HEK293 (cell line): Measurements from ENCODE around the gene NR1H2.

Experiments
- CTCF ChIA-PET: fragments of 350-600 bp; formaldehyde crosslinking; extraction: SDS; loops from one replicate; lab custom pipeline; 2021; ENCODE audit warnings: antibody characterized with exemption; lab: Yijun Ruan, JAX
- POLR2A ChIA-PET: fragments of 300-600 bp; formaldehyde crosslinking; extraction: SDS; loops from one replicate; lab custom pipeline; 2020; ENCODE audit warnings: antibody characterized with exemption, inconsistent platforms; lab: Yijun Ruan, JAX
- H3K27ac ChIP-seq: fragments of 200-500 bp; sonication (Bioruptor generic); 2 replicates; pipeline ENCODE4 v1.5.1; 2014; ENCODE audit warnings: low read depth, low read length, control low read depth, inconsistent platforms; ENCODE audit errors: extremely low read depth
- H3K36me3 ChIP-seq, 2 experiments: fragments of 200-500 bp in 1 of 2; sonication (Bioruptor generic) in 1 of 2; 1 replicate in 1 of 2; 2 replicates in 1 of 2; pipeline ENCODE4 v1.5.1; 2014 to 2017; ENCODE audit warnings: inconsistent platforms in 2 of 2, low read length in 2 of 2; ENCODE audit not compliant: control insufficient read depth in 2 of 2, insufficient read depth in 1 of 2
- H3K4me1 ChIP-seq: fragments of 200-500 bp; sonication (Bioruptor generic); 2 replicates; pipeline ENCODE4 v1.5.1; 2014; ENCODE audit warnings: mild to moderate bottlenecking, low read length, inconsistent platforms; ENCODE audit not compliant: control insufficient read depth, insufficient read depth
- H3K4me3 ChIP-seq: 2 replicates; pipeline ENCODE4 v1.5.1; 2011; ENCODE audit warnings: low read depth, mild to moderate bottlenecking, control low read depth, low read length, moderate library complexity
- H3K9me3 ChIP-seq: fragments of 200-500 bp; sonication (Bioruptor generic); 2 replicates; pipeline ENCODE4 v1.5.1; 2014; ENCODE audit warnings: low read depth, low read length, inconsistent platforms; ENCODE audit not compliant: control insufficient read depth, insufficient read depth
- GLI4 ChIP-seq: fragments of 450-650 bp; formaldehyde crosslinking; IDR thresholded peaks from 2 replicates; pipeline ENCODE4 v1.5.1; 2016; ENCODE audit warnings: missing biosample characterization, missing genetic modification characterization
- GLIS1 ChIP-seq: fragments of 450-650 bp; formaldehyde crosslinking; IDR thresholded peaks from 2 replicates; pipeline ENCODE4 v1.5.1; 2016; ENCODE audit warnings: missing biosample characterization, missing genetic modification characterization
- HOXD13 ChIP-seq: sonication (generic); formaldehyde crosslinking; IDR thresholded peaks from 2 replicates; pipeline ENCODE4 v1.8.0; 2022; ENCODE audit warnings: missing genetic modification reagents, borderline replicate concordance
- MYNN ChIP-seq: fragments of 450-650 bp; formaldehyde crosslinking; IDR thresholded peaks from 2 replicates; pipeline ENCODE4 v1.5.1; 2016; ENCODE audit warnings: missing biosample characterization, missing genetic modification characterization, borderline replicate concordance
- MZF1 ChIP-seq: fragments of 450-650 bp; formaldehyde crosslinking; IDR thresholded peaks from 2 replicates; pipeline ENCODE4 v1.5.1; 2017; ENCODE audit warnings: missing biosample characterization, missing genetic modification characterization, borderline replicate concordance
- SP2 ChIP-seq: fragments of 450-650 bp; formaldehyde crosslinking; IDR thresholded peaks from 2 replicates; pipeline ENCODE4 v1.5.1; 2016; ENCODE audit warnings: missing biosample characterization, missing genetic modification characterization
- SP7 ChIP-seq: fragments of 450-650 bp; formaldehyde crosslinking; IDR thresholded peaks from 2 replicates; pipeline ENCODE4 v1.5.1; 2016; ENCODE audit warnings: missing biosample characterization, missing genetic modification characterization
- YY2 ChIP-seq: fragments of 450-650 bp; formaldehyde crosslinking; IDR thresholded peaks from 2 replicates; pipeline ENCODE4 v1.5.1; 2016; ENCODE audit warnings: missing biosample characterization, missing genetic modification characterization
- ZIC2 ChIP-seq: fragments of 450-650 bp; formaldehyde crosslinking; IDR thresholded peaks from 2 replicates; pipeline ENCODE4 v1.5.1; 2016; ENCODE audit warnings: missing biosample characterization, missing genetic modification characterization
- ZNF174 ChIP-seq: fragments of 450-650 bp; formaldehyde crosslinking; IDR thresholded peaks from 2 replicates; pipeline ENCODE4 v1.5.0; 2017; ENCODE audit warnings: missing biosample characterization, mild to moderate bottlenecking, missing genetic modification characterization
- ZNF184 ChIP-seq: fragments of 450-650 bp; IDR thresholded peaks from 2 replicates; pipeline ENCODE4 v1.5.1; 2018; ENCODE audit warnings: missing biosample characterization, mild to moderate bottlenecking, missing genetic modification characterization
- ZNF19 ChIP-seq: fragments of 450-650 bp; formaldehyde crosslinking; IDR thresholded peaks from 2 replicates; pipeline ENCODE4; 2016; ENCODE audit warnings: missing biosample characterization, missing genetic modification characterization, low read depth
- ZNF2 ChIP-seq: fragments of 450-650 bp; formaldehyde crosslinking; IDR thresholded peaks from 2 replicates; pipeline ENCODE4 v1.5.1; 2016; ENCODE audit warnings: missing biosample characterization, missing genetic modification characterization
- ZNF335 ChIP-seq: fragments of 450-650 bp; formaldehyde crosslinking; conservative IDR thresholded peaks from 2 replicates; pipeline ENCODE4 v1.5.1; 2016; ENCODE audit warnings: missing biosample characterization, missing genetic modification characterization
- ZNF354C ChIP-seq: fragments of 450-650 bp; formaldehyde crosslinking; IDR thresholded peaks from 2 replicates; pipeline ENCODE4 v1.5.1; 2016; ENCODE audit warnings: missing biosample characterization, missing genetic modification characterization, low read depth, borderline replicate concordance
- ZNF366 ChIP-seq: fragments of 450-650 bp; formaldehyde crosslinking; conservative IDR thresholded peaks from 2 replicates; pipeline ENCODE4 v1.5.1; 2016; ENCODE audit warnings: missing biosample characterization, missing genetic modification characterization
- ZNF394 ChIP-seq: fragments of 450-650 bp; formaldehyde crosslinking; IDR thresholded peaks from 2 replicates; pipeline ENCODE4 v1.5.1; 2016; ENCODE audit warnings: missing biosample characterization, missing genetic modification characterization, mild to moderate bottlenecking, moderate library complexity, borderline replicate concordance
- ZNF514 ChIP-seq: fragments of 450-650 bp; formaldehyde crosslinking; IDR thresholded peaks from 2 replicates; pipeline ENCODE4 v1.5.1; 2016; ENCODE audit warnings: missing biosample characterization, missing genetic modification characterization
- ZNF548 ChIP-seq: fragments of 450-650 bp; formaldehyde crosslinking; IDR thresholded peaks from 2 replicates; pipeline ENCODE4 v1.5.1; 2016; ENCODE audit warnings: missing biosample characterization, missing genetic modification characterization
- ZNF558 ChIP-seq: fragments of 450-650 bp; formaldehyde crosslinking; IDR thresholded peaks from 2 replicates; pipeline ENCODE4 v1.5.1; 2016; ENCODE audit warnings: missing biosample characterization, missing genetic modification characterization
- ZNF654 ChIP-seq: fragments of 450-650 bp; formaldehyde crosslinking; IDR thresholded peaks from 2 replicates; pipeline ENCODE4 v1.5.1; 2016; ENCODE audit warnings: low read depth, missing biosample characterization, missing genetic modification characterization
- ZNF664 ChIP-seq: fragments of 450-650 bp; formaldehyde crosslinking; IDR thresholded peaks from 2 replicates; pipeline ENCODE4 v1.5.1; 2016; ENCODE audit warnings: missing biosample characterization, missing genetic modification characterization
- ZNF701 ChIP-seq: fragments of 450-650 bp; formaldehyde crosslinking; IDR thresholded peaks from 2 replicates; pipeline ENCODE4 v1.5.1; 2016; ENCODE audit warnings: missing biosample characterization, missing genetic modification characterization
- TF ChIP-seq, protein P1 (sequence below): fragments of 450-650 bp; formaldehyde crosslinking; conservative IDR thresholded peaks from 2 replicates; pipeline ENCODE4 v1.5.1; 2016; ENCODE audit warnings: low read depth, missing biosample characterization, missing genetic modification characterization
- TF ChIP-seq, protein P2 (sequence below): fragments of 450-650 bp; formaldehyde crosslinking; IDR thresholded peaks from 2 replicates; pipeline ENCODE4 v1.5.1; 2016; ENCODE audit warnings: missing biosample characterization, missing genetic modification characterization
- TF ChIP-seq, protein P3 (sequence below): fragments of 450-650 bp; formaldehyde crosslinking; IDR thresholded peaks from 2 replicates; pipeline ENCODE4 v1.5.1; 2016; ENCODE audit warnings: missing biosample characterization, missing genetic modification characterization, borderline replicate concordance

NR1H2 gene

DNA sequence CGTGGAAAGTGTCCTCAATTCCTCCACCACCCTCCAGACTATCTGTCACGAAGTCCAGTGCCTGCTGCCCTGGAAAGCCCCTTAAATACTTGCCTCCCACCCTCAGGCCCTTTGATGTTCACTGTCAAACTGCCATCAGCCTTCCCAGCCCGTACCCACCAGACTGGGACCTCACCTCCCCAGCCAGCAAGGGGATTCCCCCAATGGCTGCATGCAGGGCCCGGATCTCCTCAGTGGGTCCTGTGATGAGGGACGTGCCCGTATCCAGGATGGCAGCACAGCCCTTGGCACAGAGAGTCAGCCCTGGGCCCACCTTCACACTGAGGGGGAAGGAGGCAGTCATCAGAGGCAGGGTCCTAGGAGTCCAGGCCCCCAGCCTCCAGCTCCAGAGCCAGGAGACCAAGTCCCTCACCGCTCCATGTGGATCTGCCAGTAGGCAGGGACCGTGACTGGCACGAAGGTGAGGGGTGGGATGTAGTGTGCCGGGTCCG, 16.9 kb upstream of the NR1H2 start:
- ChIA-PET CTCF (interaction anchor here (0.5 to 1.8 kb wide), 4 partner anchors 9 to 178 kb away, joined by 3 to 5 read pairs (median 4); no protein-coding TSS in a partner anchor), POLR2A (no interaction called here)
- Histone ChIP-seq H3K9me3 (no peaks in the 10 kb centered on the region), H3K27ac (no peak overlapping the region), H3K4me1 (no peaks in the 10 kb centered on the region), H3K36me3 (peaks cover 0 to 5% of the 10 kb centered on the region in 2 experiments; a peak in 1 of 3 replicates), H3K4me3 (no peak overlapping the region)
- TF ChIP-seq ZNF394 (tag by site-specific recombination): no peak
- no peak for TF ChIP-seq MYNN (tag by site-specific recombination)
- no peak for TF ChIP-seq ZNF558
- TF ChIP-seq MZF1 (tag by site-specific recombination): no peak
- no peak for TF ChIP-seq ZNF19 (tag by site-specific recombination)
- no peak for TF ChIP-seq YY2 (tag by site-specific recombination)
- no peak for TF ChIP-seq ZNF174 (tag by site-specific recombination)
- no peak for TF ChIP-seq SP7
- TF ChIP-seq ZNF664 (tag by site-specific recombination): no peak
- TF ChIP-seq ZNF335: no peak
- TF ChIP-seq GLI4 (tag by site-specific recombination): no peak
- no peak for TF ChIP-seq ZNF184 (tag by site-specific recombination)
- no peak for TF ChIP-seq ZNF548 (tag by site-specific recombination)

DNA sequence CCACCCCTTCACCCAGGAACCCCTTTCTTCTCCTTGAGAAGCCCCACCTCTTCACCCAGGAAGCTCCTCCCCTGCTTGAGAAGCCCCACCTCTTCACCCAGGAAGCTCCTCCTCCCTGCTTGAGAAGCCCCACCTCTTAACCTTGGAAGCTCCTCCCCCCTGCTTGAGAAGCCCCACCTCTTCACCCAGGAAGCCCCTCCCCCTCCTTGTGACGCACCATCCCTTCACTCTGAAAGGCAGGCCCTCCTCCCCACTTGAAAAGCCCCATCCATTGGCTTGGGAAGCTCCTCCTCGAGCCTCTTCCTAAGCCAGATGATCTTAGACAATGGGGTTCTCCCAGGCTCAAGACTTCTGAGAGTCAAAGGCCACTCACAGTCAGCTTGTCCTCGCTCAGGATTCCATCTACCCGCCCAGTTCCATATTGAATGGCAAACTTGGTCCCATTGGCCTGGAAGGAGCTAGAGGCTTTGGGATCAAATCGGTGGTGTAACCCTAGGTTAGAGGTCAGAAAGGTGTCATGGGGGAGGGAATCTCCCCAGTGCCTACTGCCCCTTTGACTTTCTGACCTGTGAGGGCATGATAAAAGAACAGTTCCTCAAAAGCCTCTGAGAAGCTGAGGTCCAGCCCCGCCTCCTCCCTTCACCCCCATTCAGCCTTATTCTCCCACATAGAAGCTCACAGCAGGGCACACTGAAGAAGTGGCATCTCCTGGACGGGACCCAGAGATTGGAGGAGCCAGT, 14.8 kb upstream of the NR1H2 start:
- TF ChIP-seq ZNF366 (tag by site-specific recombination) (no peak), ZNF514 (tag by site-specific recombination) (no peak), ZNF354C (no peak), SP2 (peak; percentile 46; the same call in 1 of the 2 replicates), HOXD13 (no peak)
- TF ChIP-seq, protein P1, sequence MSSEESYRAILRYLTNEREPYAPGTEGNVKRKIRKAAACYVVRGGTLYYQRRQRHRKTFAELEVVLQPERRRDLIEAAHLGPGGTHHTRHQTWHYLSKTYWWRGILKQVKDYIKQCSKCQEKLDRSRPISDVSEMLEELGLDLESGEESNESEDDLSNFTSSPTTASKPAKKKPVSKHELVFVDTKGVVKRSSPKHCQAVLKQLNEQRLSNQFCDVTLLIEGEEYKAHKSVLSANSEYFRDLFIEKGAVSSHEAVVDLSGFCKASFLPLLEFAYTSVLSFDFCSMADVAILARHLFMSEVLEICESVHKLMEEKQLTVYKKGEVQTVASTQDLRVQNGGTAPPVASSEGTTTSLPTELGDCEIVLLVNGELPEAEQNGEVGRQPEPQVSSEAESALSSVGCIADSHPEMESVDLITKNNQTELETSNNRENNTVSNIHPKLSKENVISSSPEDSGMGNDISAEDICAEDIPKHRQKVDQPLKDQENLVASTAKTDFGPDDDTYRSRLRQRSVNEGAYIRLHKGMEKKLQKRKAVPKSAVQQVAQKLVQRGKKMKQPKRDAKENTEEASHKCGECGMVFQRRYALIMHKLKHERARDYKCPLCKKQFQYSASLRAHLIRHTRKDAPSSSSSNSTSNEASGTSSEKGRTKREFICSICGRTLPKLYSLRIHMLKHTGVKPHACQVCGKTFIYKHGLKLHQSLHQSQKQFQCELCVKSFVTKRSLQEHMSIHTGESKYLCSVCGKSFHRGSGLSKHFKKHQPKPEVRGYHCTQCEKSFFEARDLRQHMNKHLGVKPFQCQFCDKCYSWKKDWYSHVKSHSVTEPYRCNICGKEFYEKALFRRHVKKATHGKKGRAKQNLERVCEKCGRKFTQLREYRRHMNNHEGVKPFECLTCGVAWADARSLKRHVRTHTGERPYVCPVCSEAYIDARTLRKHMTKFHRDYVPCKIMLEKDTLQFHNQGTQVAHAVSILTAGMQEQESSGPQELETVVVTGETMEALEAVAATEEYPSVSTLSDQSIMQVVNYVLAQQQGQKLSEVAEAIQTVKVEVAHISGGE: no peak
- ChIA-PET CTCF (interaction anchor here (0.6 to 1.6 kb wide), 9 partner anchors 22 to 472 kb away, joined by 3 to 5 read pairs (median 3); partner anchors contain the start of gene KLK15), POLR2A (interaction anchor here (0.8 kb wide), 1 partner anchor 70 kb away, joined by 3 read pairs; no protein-coding TSS in a partner anchor)
- Histone ChIP-seq H3K9me3 (no peaks in the 10 kb centered on the region), H3K4me3 (no peak overlapping the region), H3K27ac (no peak overlapping the region), H3K4me1 (no peaks in the 10 kb centered on the region), H3K36me3 (peaks cover 0 to 5% of the 10 kb centered on the region in 2 experiments; a peak in 1 of 3 replicates)

DNA sequence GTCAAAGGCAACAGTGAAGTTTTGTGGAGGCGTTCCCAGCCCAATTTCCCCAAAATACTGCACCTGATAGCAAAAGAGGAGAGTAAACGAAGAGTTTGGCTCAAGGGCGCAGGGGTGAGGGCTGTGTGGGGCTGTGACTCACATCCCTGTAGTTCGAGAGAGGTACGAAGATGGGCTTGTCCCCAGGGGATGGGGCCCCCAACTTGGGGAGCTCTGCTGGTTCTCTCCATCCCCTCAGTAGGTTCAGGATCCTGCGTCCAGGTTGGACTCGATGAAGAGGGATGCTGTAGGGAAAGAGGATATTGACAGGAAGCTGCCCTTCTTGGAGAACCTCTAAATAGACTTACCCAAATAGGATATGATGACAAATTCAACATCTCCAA, 14.2 kb upstream of the NR1H2 start:
- Histone ChIP-seq H3K4me1 (no peaks in the 10 kb centered on the region), H3K4me3 (no peak overlapping the region), H3K9me3 (no peaks in the 10 kb centered on the region), H3K27ac (no peak overlapping the region), H3K36me3 (peaks cover 0 to 5% of the 10 kb centered on the region in 2 experiments; a peak in 1 of 3 replicates)
- ChIA-PET POLR2A (no interaction called here), CTCF (interaction anchor here (0.5 to 1.8 kb wide), 8 partner anchors 11 to 1567 kb away, joined by 3 to 5 read pairs (median 3); no protein-coding TSS in a partner anchor)
- TF ChIP-seq GLIS1 (tag by site-specific recombination) (no peak), ZNF701 (no peak), ZIC2 (tag by site-specific recombination) (no peak), ZNF654 (tag by site-specific recombination) (no peak), ZNF2 (no peak)
- TF ChIP-seq, protein P2, sequence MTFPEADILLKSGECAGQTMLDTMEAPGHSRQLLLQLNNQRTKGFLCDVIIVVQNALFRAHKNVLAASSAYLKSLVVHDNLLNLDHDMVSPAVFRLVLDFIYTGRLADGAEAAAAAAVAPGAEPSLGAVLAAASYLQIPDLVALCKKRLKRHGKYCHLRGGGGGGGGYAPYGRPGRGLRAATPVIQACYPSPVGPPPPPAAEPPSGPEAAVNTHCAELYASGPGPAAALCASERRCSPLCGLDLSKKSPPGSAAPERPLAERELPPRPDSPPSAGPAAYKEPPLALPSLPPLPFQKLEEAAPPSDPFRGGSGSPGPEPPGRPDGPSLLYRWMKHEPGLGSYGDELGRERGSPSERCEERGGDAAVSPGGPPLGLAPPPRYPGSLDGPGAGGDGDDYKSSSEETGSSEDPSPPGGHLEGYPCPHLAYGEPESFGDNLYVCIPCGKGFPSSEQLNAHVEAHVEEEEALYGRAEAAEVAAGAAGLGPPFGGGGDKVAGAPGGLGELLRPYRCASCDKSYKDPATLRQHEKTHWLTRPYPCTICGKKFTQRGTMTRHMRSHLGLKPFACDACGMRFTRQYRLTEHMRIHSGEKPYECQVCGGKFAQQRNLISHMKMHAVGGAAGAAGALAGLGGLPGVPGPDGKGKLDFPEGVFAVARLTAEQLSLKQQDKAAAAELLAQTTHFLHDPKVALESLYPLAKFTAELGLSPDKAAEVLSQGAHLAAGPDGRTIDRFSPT (tag by site-specific recombination): no peak
- TF ChIP-seq, protein P3, sequence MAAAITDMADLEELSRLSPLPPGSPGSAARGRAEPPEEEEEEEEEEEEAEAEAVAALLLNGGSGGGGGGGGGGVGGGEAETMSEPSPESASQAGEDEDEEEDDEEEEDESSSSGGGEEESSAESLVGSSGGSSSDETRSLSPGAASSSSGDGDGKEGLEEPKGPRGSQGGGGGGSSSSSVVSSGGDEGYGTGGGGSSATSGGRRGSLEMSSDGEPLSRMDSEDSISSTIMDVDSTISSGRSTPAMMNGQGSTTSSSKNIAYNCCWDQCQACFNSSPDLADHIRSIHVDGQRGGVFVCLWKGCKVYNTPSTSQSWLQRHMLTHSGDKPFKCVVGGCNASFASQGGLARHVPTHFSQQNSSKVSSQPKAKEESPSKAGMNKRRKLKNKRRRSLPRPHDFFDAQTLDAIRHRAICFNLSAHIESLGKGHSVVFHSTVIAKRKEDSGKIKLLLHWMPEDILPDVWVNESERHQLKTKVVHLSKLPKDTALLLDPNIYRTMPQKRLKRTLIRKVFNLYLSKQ (tag by site-specific recombination): no peak
